Activated T-helper 1 cell treated with Interleukin-2 at 50 U/mL for 16 hours (primary cell): ENCODE data around the gene ATXN7L1.

Experiments
- DNase-seq: peaks from one replicate; pipeline ENCODE4 v3.0.0-alpha.2; 2020; ENCODE audit warnings: low read depth

The ATXN7L1 gene

GRCh38 chr7:105647591-105647990, 228.8 kb downstream of the ATXN7L1 start:
- no peak for DNase-seq

DNA sequence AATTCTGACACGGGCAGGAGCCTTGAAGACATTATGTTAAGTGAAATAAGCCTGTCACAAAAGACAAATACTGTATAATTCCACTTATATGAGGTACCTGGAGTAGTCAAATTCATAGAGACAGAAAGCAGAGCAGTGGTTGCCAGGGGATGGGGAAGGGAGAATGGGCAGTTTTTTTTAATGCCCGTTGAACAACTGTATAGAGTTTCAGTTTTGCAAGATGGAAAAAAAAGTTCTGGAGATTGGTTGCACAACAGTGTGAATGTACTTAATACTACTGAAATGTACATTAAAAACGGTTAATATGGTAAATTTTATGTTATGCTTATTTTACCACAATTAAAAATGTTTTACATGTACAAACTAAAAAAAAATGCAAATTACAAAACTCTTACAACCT, 231.5 kb downstream of the ATXN7L1 start:
- DNase-seq, result no peak

DNA sequence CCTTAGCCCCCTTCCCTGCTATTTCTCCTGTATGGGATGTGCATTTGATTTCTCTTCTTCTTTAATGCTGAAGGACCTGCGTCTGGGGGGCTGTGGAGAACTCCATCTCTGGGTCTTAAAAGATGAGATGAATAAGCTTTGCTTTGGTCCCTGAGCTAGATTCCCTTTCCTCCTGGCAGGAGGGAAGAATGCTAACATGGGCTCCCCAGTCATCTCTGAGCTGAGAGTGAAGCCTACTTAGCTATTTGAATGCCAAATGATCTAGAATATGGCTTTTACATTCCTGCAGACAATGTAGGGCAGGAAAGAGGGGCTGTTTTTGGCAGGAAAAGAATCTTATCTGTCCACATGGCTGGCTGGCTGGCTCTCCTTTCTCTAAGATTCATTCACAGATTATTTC, 232.5 kb downstream of the ATXN7L1 start:
- no peak for DNase-seq

GRCh38 chr7:105643384-105643783, 233.0 kb downstream of the ATXN7L1 start:
- DNase-seq, result no peak

GRCh38 chr7:105642264-105642663, 234.1 kb downstream of the ATXN7L1 start:
- DNase-seq, result no peak

DNA sequence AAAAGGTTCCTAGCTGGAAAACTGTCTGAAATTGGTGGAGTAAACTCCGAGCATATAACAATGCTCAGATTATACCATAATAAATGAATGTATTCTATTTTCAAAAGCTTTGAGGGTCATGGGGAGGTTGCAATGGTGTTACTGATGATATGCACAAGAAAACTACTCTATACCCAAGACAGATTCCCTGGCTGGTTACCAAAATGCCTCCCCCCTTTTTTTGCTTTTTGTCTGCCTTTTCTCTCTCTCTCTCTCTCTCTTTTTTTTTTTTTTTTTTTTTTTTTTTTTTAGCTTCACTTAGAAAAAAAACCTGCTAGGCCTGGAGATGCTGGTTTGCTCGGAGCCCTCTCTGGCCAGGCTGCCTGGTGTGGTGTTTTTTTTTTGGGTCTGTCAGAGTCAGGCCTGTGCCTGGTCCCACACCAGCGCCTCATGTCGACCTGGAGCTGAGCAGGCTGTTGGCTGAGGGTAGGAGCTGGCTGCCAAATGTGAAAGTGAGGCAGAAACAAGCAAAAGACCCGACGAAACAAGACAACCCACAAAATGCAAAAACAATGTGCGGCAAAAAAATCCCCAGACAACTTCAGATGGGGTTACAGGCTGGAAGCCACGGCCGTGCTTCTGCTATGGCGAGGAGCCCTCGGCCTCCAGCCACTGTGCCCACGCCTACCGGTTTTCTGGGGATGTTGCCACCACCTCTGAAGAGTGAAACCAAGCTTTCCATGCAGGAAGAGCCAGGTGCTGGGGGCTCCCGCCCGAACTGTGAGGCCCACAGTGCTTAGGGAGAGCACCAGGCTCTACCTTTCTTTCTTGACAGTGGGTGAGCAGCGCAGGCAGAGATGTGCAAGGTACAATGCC, 235.2 kb downstream of the ATXN7L1 start:
- DNase-seq, result no peak

DNA sequence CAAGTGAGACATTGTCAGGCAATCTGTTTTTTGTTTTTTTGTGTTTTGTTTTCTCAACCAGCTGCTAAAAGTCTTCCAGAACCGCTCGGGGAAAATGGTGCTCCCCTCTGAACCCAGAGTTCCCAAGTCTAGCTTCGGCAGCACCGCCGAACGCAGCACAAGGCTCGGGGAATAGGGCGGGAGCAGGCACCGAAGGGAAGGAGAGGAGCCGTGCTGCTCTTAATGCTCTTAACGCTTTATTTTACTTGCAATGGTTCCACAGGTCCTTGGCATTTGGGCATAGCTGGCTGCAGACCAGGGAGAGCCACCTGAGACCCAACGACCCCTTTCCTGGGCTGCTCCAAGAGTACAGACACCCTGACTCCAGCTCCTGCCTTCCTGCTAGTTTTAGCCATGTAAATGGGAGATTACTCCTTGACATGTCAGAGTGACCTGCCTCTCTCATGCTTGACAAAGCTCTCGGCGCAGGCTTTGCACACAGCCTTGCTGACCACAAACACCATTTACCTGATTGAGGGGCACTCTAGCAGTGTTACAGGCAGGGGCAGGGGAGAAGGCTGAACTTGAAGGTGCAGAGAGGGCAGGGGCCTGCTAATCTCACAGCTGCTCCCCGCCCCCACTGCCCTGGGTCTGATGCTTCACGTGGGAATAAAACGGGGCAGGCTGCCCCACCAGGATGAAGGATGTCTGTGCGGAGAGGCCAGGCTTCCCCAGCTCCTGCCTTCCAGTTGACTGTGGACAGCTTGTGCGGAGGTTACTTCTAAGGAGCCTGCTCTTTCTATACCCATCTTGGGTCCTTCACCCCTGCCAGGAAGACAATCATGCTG, 236.5 kb downstream of the ATXN7L1 start:
- DNase-seq, result no peak

GRCh38 chr7:105638902-105639495, 237.4 kb downstream of the ATXN7L1 start:
- DNase-seq, result no peak

GRCh38 chr7:105638334-105638733, 238.1 kb downstream of the ATXN7L1 start:
- DNase-seq, result no peak

GRCh38 chr7:105637755-105638154, 238.6 kb downstream of the ATXN7L1 start:
- DNase-seq, result no peak

DNA sequence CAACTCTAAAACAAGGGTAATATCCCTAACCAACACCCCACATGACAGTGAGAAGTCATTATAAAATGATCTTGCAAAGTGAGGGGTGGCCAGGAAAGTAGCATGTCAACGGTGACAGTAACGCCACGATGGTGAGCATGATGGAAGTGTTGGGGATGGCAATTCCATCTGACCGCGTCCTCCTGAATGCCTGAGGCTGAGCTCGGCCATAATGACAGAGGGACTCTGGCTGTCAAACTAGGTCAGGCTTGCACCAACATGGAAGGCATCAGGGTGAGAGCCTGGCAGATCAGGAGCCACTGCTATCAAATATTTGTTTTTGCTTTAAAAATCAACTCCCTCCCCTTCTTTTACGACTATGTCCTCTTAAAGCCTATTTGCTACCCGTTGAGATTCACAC, 239.4 kb downstream of the ATXN7L1 start:
- no peak for DNase-seq

- DNase-seq, result no peak
Observed at GRCh38 chr7:105635197-105635596, 241.2 kb downstream of the ATXN7L1 start.

DNA sequence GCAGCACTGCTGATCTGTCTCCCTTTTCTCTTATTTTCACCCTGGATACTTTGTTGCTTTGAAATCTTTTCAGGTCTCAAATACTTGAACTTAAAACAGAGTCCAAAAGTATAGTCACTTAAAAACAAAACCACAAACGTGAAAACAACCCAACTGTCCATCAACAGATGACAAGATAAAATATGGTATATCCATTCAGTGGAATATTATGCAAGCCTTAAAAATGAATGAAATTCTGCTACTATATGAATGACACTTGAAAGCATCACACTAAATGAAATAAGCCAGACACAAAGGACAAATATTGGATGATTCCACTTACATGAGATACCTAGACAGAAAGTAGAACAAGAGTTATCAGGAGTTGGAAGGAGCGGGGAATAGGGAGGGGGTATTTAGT, 250.4 kb downstream of the ATXN7L1 start:
- DNase-seq, result no peak

DNA sequence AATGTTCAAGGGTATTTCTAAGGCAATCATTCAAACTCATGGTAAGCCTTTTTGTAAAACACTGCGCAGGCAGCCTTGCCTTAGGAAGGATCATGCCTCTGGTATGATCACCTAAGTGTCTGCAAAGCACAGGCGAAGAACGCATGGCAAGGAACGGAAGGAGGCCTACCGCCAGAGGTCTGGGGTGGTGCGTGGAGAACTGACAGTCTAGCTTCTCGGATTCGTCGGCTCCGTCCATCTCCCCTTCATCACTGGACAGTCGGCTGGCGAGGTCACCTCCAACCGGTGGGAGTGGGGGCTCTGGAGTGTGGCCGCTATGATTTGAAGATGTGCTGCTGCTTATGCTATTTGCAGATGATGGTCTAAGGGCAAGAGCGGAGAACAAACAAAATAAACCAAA, 252.5 kb downstream of the ATXN7L1 start:
- no peak for DNase-seq

DNA sequence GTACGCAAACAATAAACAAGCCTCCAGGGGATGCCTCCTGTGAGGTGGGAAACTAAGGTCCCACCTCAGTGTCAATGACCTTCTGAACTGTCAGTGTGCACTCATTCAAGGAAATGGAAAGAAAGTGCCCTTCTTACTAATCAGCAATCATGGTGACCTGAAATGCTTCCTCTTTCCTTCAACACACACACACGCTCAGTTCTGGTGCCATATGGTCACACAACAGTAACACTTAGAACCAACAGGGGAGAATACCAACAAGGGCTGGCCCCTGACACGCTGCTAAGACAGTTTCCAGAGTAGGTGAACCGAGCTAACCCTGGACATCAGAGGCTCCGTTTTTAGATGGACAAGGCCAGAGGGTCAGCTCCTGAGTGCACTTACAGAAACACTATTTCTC, 253.0 kb downstream of the ATXN7L1 start:
- DNase-seq, result no peak

- DNase-seq, result no peak
Observed at GRCh38 chr7:105622106-105622731, 254.2 kb downstream of the ATXN7L1 start.

DNA sequence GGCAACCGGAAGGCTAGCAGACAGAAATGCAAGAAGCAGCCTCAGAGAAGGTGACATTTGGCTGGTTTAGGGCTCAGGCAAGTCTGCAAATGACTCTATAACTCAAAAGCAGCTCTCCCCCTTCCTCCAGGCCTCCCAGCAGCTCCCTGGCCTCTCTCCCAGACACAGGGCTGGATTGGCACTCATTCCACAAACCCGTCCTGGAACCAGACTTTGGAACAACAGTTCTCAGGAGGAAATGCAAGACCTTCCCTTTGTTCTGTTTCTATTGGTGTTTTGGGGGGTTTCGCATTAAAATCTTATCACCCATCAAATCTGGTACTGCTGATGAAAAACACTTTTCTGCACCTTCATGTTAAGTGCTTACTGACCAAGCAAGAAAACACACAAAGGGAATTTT, 254.8 kb downstream of the ATXN7L1 start:
- DNase-seq, result no peak

GRCh38 chr7:105621176-105621575, 255.2 kb downstream of the ATXN7L1 start:
- DNase-seq, result no peak

- no peak for DNase-seq
Observed at GRCh38 chr7:105619590-105619989, 256.8 kb downstream of the ATXN7L1 start.

GRCh38 chr7:105618016-105618296, 258.4 kb downstream of the ATXN7L1 start:
- DNase-seq, result no peak

GRCh38 chr7:105617280-105618015, 259.0 kb downstream of the ATXN7L1 start:
- DNase-seq, result no peak

GRCh38 chr7:105614341-105614840, 262.0 kb downstream of the ATXN7L1 start:
- no peak for DNase-seq
